Colonic mucosa (tissue), 4 donors: ENCODE results near the gene GRK3. TPM values are rescaled to one million over a fixed set of nuclear protein-coding genes. Genes with fewer than 3 reads are reported as not detected.

ENCODE experiments used
- DNase-seq: peaks from one replicate; pipeline ENCODE4 v3.0.0-alpha.2; 2020
- H3K27ac ChIP-seq: fragments of 200-600 bp; one replicate; pipeline ENCODE4 v1.8.0; 2021
- H3K27me3 ChIP-seq: fragments of 200-600 bp; one replicate; pipeline ENCODE4 v1.8.0; 2021
- H3K36me3 ChIP-seq: fragments of 200-600 bp; one replicate; pipeline ENCODE4 v1.8.0; 2021
- H3K4me1 ChIP-seq: fragments of 200-600 bp; one replicate; pipeline ENCODE4 v1.8.0; 2021; ENCODE audit warnings: mild to moderate bottlenecking
- H3K4me3 ChIP-seq: fragments of 200-600 bp; one replicate; pipeline ENCODE4 v1.8.0; 2021
- H3K9ac ChIP-seq, 2 donors: one replicate each; pipeline ENCODE4 v1.7.0; 2013; ENCODE audit warnings: control low read depth in 2 of 2, low read depth in 2 of 2, low read length in 2 of 2
- H3K9me3 ChIP-seq: fragments of 200-600 bp; one replicate; pipeline ENCODE4 v1.8.0; 2021
- intact Hi-C: fragments of 100-400 bp; cut with DNase I; formaldehyde crosslinking; loops from one replicate; pipeline ENCODE4 v1.14.1; 2022
- total RNA-seq, 2 donors: library from RNA; stranded (reverse); fragmentation: NEBNext Ultra II Directional in 1 of 2; extraction: Animal tissue kit (Norgen Biotek cat#: 25700) in 1 of 2; gene quantifications; one replicate each; pipeline ENCODE4 v1.2.1, GENCODE V29; 2021
- TF ChIP-seq, protein P1 (sequence below): fragments of 200-600 bp; IDR thresholded peaks from one replicate; pipeline ENCODE4 v1.8.0; 2022; ENCODE audit warnings: antibody characterized with exemption, mild to moderate bottlenecking
- donor health status: healthy.
- donor health status: DM: no; HTN: no; CAD: no.
- donor health status: DM: no; HTN: no; CAD: no.

GRK3 gene
- total RNA-seq, 2 donors from 2014 or later = 2.9 to 5.3 TPM

- Histone ChIP-seq H3K4me3 (no peak overlapping the region), H3K4me1 (no peaks in the 10 kb centered on the region), H3K27me3 (no peaks in the 10 kb centered on the region), H3K9me3 (no peaks in the 10 kb centered on the region), H3K36me3 (no peaks in the 10 kb centered on the region), H3K27ac (no peak overlapping the region), H3K9ac (no peak overlapping the region)
- intact Hi-C loops = no loop called here
- DNase-seq = no peak
- TF ChIP-seq, protein P1, sequence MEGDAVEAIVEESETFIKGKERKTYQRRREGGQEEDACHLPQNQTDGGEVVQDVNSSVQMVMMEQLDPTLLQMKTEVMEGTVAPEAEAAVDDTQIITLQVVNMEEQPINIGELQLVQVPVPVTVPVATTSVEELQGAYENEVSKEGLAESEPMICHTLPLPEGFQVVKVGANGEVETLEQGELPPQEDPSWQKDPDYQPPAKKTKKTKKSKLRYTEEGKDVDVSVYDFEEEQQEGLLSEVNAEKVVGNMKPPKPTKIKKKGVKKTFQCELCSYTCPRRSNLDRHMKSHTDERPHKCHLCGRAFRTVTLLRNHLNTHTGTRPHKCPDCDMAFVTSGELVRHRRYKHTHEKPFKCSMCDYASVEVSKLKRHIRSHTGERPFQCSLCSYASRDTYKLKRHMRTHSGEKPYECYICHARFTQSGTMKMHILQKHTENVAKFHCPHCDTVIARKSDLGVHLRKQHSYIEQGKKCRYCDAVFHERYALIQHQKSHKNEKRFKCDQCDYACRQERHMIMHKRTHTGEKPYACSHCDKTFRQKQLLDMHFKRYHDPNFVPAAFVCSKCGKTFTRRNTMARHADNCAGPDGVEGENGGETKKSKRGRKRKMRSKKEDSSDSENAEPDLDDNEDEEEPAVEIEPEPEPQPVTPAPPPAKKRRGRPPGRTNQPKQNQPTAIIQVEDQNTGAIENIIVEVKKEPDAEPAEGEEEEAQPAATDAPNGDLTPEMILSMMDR = no peak
Measured at GRCh38 chr22:25758316-25758715, 193.8 kb downstream of the GRK3 start.

DNA sequence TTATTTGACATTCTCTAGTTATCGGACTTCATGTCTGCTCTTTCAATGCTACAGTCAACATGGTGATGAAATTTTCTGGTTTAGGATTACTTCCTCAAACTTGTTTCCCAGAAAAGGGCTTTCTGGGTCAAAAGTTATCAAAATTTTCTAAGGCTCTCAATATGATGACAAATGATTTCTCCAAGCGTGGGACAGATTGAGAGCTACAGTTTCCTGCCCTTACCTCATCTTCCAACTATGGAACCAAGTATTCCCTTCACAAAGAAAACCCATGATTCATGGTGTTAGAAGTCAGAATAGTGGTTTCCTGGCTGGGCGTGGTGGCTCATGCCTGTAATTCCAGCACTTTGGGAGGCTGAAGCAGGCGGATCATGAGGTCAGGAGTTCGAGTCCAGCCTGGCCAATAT, 195.4 kb downstream of the GRK3 start:
- no peak for DNase-seq
- H3K27ac ChIP-seq = no peak overlapping the region
- H3K4me1 ChIP-seq = no peaks in the 10 kb centered on the region
- no peak overlapping the region for H3K9ac ChIP-seq
- no peak overlapping the region for H3K4me3 ChIP-seq
- no peaks in the 10 kb centered on the region for H3K27me3 ChIP-seq
- no peaks in the 10 kb centered on the region for H3K36me3 ChIP-seq
- no peaks in the 10 kb centered on the region for H3K9me3 ChIP-seq
- intact Hi-C loops = no loop called here
- TF ChIP-seq, protein P1 = no peak

DNA sequence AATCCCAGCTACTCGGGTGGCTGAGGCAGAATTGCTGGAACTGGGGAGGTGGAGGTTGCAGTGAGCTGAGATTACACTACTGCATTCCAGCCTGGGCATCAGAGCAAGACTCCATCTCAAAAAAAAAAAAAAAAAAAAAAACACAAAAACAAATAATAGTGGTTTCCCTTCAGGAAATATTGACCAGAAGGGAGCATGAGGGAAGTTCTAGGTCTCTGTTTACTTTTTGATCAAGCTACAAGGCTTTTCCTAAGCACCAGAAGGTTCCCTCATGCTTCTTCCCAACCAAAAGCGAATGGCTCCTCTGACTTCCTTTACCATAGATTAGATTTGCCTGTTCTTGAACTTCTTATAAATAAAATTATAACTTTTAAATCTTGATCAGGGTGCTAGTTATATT, 195.8 kb downstream of the GRK3 start:
- H3K9ac ChIP-seq = no peak overlapping the region
- DNase-seq = no peak
- H3K36me3 ChIP-seq = no peaks in the 10 kb centered on the region
- no peak overlapping the region for H3K4me3 ChIP-seq
- H3K9me3 ChIP-seq = no peaks in the 10 kb centered on the region
- H3K27me3 ChIP-seq = no peaks in the 10 kb centered on the region
- no peaks in the 10 kb centered on the region for H3K4me1 ChIP-seq
- TF ChIP-seq, protein P1 = no peak
- intact Hi-C loops = no loop called here
- H3K27ac ChIP-seq = no peak overlapping the region

DNA sequence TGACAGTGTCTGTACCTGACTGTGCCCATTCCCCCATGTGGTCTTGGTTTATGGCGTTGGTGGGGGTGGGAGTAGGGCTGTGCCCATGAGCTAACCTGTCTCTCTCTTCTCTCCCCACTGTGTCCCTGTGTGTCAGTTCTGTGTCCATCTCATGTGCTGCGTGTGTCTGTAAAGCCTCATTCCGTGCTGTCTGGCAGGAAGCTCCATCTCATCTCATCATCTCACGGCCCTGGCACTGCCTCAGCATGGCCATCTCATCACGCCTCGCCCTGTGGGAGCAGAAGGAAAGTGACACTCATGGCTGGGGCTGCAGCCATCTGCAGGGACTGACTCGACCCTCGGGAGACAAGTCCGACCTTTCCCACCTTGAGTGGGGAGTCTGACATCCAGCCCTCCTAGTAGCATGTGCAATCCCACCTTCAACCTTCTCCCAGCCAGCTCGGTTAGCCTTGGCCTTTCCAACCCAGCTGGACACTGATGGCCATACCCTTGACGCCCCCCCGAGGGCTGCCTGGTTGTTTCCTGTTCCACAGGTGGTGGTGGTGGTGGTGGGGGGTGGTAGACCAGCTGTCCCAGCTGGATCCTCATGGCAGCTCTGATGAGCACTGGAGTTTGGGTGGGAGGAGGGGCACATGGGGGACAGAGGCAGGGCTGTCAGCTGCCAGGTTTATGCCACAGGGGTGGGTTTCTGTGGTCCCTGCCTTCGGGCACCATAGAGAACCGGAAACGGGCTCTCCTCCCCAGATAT, 196.5 kb downstream of the GRK3 start:
- no peaks in the 10 kb centered on the region for H3K27me3 ChIP-seq
- H3K27ac ChIP-seq = no peak overlapping the region
- H3K9ac ChIP-seq = no peak overlapping the region
- no peak overlapping the region for H3K4me3 ChIP-seq
- no peak for DNase-seq
- no peaks in the 10 kb centered on the region for H3K9me3 ChIP-seq
- intact Hi-C loops = no loop called here
- no peaks in the 10 kb centered on the region for H3K36me3 ChIP-seq
- no peaks in the 10 kb centered on the region for H3K4me1 ChIP-seq
- TF ChIP-seq, protein P1 = no peak

DNA sequence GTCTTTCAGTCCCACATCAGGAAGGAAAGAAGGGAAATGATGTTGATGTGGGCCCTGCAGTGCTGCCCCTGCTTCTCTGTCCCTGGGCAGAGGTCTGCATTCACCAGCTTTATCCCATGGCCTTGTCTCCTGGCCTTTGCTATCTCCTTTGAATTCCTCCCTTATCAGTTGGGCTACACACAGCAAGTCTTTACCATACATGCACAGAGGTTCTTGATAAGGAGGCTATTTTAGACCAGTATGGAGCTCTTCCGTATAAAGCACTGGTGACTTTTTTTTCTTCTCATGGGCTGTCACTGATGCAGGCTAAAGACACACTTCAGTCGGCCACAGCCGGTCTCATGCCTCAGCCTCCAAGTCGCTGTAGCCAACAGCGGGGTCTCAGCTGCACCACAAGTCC, 197.7 kb downstream of the GRK3 start:
- no peaks in the 10 kb centered on the region for H3K27me3 ChIP-seq
- H3K27ac ChIP-seq = no peak overlapping the region
- intact Hi-C loops = no loop called here
- DNase-seq = no peak
- no peak overlapping the region for H3K4me3 ChIP-seq
- H3K9ac ChIP-seq = no peak overlapping the region
- H3K9me3 ChIP-seq = no peaks in the 10 kb centered on the region
- TF ChIP-seq, protein P1 = no peak
- H3K4me1 ChIP-seq = no peaks in the 10 kb centered on the region
- no peaks in the 10 kb centered on the region for H3K36me3 ChIP-seq
